Embryonic facial prominence (tissue), 1 donor: ENCODE data around the gene CIROP.

Experiments
- DNase-seq: peaks from one replicate; pipeline ENCODE4 v3.0.0-alpha.2; 2016; ENCODE audit errors: extremely low spot score

Gene CIROP

DNA sequence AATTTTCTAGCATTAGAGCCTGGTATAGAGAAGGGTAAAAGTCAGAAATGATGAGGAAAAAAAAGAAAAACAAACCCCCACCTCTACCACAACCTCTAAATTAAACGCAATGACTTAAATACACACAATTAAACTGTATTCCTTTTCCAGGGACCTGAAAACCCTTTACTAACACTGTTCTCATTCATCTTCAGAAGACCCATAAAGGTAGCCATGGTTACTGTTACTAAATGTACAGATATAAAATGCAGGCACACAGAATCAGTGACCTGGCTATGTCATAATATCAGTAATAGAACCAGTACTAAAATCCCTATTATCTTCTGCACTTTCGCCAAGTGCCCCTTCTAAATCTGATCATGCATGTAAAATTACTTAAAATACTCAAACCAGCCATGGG is 11.3 kb downstream of the CIROP start:
- DNase-seq, result no peak

DNA sequence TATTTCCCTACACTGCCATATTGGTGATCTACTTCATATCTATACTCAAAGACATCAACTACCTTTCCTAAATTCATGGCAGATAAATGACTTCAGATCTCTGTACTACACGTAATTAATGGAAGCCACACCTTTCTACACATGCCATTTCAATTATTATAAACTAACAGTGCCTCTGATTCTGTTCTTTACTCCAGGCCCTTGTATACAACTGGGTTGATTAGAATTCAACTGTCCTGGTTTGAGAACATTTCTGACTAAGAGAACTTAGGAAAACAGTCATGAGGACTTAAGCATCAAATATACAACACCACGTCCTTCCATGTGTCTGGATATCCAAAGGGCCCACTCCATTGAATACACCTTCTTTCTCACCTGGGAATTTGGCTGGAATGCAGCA is 11.7 kb downstream of the CIROP start:
- no peak for DNase-seq

DNA sequence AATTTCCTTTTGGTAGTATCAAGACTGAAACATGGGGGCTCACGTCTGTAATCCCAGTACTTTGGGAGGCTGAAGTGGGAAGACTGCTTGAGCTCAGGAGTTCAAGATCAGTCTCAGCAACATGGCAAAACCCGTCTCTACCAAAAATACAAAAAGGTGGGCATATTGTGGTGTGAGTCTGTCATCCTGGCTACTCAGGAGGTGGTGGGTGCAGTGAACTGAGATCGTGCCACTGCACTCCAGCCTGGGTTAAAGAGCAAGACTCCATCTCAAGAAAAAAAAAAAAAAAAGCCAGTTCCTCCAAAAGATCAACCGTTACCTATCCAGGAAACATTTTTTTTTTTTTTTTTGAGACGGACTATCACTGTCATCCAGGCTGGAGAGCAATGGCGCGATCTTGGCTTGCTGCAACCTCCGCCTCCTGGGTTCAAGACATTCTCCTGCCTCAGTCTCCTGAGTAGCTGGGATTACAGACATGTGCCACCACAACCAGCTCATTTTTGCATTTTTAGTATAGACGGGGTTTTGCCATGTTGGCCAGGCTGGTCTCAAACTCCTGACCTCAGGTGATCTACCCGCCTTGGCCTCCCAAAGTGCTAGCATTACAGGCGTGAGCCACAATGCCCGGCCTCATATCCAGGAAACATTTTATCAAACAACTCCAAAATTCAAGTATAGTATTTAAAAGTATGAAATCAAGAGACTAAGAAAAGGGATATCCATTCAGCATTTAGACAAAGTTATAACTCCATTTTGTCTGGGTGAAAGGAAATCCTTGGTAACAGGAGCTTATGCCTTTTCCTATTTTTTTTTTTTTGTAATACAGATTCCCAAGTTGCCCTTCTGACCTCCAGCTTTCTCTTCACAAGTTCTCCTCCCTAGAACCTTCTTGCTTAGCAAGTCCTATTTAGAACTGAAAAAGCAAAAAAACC is 13.2 kb downstream of the CIROP start:
- DNase-seq, result no peak

DNA sequence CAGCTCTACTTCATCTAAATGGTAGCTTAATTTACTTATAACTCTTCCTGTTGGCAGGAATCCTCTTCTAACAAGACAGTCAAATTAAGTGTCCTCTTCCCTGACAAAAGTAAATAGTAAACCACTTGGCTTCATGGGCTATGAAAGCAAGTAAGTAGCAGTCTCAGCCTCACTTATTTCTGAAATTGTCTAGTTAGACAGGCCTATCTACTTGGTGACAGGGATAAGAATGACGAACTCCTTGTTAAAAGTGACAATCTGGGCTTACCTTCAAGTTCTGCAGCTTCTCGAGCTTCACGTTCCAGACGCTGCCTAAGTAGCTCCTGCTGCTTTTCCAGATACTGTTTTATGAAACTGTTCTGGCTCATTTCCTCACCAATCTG is 14.5 kb downstream of the CIROP start:
- DNase-seq, result no peak

DNA sequence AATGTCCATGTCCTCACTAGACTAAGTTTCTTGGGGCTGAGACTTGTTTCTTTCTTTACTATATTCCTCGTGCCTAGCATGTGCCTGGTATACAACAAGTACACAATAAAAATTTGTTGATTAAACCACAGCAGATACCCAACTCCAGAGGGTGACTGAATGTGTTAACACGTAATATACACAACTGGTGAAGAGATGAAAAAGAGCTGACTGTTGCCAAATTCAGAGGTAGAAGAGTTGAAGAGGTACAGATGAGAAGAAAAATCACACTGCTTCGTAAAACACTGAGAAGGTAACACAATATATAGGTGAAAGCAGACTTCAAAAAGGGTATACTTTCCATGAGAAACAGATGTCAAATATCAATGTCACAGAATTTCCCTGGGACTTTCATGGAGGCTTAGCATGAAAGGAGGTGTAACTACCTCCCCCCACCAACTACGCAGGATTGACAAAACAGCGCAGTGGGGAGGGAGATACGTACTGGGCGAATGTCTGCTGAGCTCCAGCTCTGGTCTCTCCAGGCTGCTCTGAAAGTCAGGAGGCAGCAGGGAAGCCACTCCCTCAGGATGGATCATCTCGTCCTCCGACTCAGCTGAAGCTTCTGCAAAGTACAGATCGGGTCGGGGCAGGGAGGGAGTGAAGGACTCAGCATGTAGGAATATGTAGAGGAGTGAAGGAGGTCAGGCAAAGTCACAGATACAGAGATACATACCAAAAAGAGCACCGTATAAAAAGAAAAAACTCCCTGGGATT is 15.1 kb downstream of the CIROP start:
- no peak for DNase-seq

DNA sequence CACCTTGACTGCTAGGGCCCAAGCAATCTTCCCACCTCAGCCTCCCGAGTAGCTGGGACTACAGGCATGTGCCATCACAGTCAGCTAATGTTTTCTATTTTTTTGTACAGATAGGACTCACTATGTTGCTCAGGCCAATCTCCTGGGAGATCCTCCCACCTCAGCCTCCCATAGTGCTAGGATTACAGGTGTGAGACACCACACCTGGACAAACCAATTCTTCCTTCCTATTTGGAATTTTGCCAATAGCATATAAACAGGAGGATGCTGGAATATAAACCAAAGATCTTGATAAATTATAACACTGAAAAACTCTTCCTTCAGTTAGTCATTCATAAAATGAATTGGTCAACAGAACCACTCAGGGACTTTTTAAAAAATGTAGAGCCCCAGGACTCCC is 18.2 kb downstream of the CIROP start:
- no peak for DNase-seq

DNA sequence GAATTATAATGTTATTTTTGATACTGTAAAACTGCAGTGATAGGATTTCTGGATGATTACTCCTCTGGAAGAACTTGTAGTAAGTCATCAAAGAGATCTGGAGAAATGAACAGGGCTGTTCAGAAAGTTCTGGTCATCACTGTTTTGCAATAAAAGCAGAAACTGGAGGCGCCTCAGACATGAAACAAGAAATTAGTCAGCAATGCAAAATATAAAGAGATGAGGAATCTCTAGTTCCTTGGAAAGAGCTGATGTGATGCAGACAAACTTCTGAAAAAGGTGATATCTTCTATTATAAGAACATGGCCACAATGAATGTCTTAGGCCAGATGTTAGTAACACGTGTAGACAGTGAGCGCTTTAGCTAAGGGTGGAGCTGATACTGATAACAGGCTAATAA is 19.3 kb downstream of the CIROP start:
- DNase-seq, result no peak

DNA sequence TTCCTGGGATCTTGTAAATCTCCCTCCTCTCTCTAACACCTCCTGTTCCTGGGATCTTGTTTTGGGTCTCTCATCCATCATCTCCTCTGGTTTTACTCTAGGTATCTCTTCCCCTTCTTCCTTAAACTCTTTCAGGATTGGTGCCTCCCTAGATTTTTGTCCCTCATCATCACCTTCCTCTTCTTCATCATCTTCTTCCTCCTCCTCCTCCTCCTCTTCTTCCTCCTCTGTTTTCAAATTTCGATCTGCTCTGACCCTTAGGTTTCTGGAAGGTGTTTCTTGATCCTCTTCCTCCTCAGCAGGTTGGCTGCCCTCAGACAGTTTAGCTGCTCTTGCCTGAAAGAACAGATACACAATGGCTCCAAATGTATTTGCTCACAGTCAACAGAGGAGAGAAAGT is 24.3 kb downstream of the CIROP start:
- DNase-seq, result no peak

DNA sequence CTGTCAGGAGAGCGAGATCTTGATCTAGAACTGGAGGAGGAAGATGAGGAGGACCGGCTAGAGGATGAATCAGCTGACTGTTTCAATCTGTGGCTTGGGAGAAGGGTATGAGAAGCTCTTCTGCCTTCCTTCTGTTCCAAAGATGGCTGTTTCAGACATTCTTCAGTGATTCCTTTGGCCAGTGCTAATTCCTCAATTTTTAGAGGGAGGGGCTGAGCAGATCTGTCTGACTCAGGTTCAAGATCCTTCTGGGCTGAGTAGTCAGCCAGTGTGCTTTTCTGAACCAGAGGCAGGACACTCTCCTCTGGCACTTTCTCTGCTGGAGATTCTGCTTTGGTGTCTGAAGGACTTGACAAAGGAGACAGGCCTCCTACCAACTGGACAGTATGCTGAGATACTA is 25.1 kb downstream of the CIROP start:
- DNase-seq, result no peak

DNA sequence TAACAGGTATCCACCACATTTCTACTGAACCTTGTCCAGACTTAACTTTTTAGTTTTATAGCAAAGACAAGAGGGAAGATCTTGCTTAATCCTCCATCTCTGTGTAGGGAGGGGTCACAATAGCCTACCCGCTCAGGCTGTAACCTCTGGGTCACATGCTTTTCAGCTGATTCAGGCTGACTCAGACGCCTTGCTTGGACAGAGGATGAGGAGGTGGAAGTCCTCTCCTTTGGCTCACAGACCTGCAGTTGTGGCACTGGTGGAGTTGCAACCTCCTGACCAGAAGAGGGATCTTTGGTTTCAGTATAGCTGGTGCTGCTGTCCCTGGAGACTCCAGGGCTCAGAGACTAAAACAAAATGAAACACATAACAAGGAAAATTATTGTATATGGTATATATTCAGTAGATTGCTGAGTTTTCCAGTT is 26.1 kb downstream of the CIROP start:
- no peak for DNase-seq

DNA sequence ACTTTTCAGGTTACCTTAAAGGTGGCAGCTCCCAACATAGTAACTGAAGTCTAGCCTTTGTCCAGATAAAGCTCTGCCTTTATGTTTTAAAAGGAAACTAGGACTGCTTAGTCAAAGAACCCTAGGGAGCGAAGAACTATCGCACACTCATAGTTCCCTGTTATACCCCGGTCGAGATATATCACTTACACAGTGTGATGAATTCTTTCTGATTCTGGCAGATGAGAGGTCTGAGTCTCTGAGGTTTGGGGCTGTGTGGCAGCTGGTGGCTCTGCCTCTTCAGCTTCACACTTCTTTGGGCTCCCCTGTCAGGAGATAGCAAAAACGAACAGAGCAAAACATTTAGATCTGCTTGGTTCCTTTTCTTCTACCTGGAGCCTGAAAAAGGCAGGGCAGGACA is 26.8 kb downstream of the CIROP start:
- no peak for DNase-seq

DNA sequence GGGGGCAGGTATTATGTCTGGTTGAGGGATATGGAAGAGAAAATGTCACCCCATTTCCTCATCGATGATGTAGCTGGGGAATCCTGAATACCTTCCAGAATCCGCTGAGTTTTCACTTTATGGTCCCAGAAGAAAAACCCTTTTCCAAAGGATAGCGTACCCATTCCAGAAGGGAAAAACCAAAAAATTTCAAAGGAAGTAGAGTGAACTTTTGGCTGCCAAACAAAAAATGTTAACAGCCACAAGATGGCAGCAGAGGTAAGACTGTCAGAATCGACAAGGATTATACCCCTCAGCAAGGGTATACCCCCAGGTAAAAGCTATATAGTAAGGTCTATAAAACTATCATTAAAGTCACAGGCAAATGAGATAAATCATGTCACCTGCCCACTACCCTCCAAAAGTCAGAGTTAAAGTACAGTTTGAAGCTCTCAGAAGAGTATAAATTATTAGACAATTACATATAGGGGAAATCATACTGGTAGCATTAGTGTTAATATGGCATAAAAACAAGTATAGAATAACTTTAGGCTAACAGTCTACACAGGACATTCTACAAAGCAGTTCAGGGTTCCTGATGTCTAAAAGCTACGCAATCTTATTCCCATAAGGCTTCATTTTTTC is 27.9 kb downstream of the CIROP start:
- DNase-seq, result no peak

DNA sequence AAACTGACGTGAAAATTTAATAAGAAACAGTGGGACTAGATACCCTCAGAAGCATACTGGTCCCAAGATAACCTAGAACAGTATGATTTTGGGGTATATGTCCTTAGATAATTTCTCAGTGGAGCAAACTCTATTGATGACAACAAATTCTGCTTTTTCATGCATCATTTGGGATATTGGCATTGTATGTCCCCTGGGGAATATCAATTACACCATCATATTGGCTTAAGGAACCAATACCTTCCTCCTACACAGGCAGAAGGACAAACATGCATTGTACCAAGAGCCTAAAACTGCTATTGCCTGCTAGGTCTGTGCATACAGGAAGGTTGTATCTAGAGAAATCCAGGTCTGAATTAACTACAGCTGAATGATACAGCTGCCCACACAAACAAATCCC is 29.9 kb downstream of the CIROP start:
- no peak for DNase-seq

DNA sequence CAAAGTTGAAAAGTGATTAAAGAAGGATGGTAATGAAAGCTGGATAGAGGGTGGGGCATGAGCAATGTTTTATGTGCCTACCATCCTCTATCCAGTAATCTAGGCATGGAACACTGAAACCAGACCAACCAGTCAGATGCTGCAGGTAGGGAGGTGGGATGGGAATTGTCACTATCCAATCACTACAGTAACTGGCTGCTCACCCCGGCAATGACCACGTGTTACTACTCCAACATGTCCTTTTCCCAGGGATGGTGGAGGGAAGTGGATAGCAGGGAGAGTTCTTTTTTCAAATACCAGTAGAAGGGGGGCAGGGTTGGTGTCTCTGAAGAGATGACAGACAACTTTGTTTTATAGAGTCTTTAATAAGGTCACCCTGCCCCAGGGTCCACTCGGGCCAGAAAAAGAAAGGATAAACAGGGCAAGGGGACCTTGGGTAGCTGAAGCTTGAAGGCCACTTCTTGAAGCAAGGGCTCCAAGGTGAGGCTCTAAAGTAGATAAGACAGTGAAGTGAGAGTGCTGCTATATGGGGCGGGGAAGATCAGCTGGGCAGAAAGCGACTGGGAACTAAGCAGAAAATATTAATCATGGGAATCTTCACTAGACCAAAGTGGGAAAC is 32.8 kb downstream of the CIROP start:
- DNase-seq, result no peak

DNA sequence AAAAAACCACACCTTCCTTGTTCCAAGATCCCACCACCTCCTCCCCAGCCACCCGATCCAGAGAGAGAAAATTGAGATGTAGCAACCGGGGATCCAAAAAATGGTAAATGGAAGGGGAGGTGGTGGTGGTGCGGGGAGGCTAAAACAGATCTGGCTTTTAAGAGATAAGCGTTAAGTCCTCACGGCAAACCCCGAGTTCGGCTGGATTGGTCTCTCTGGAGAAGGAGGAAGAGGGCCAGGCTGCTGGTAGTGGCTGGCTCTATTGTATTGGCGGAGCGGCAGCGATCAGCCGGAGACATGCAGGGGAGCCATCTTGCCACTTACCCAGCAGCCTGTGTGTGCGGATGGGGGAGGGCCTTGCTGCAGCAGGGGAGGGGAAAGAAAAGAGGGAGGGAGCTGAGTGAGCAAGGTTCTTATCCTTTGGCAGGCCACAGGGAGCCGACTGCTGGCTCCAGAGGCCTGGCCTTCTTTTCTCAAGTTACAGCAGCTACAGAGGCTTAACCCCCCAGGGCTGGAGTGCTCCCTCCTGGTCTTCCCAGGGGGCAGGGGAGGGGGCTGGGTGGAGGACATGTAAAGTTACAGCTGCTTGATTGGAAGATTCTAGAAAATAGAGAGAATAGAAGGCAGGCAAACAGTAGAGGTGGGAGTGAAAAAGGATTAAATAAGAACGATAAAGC is 33.4 kb downstream of the CIROP start:
- DNase-seq, result peak; percentile 75

DNA sequence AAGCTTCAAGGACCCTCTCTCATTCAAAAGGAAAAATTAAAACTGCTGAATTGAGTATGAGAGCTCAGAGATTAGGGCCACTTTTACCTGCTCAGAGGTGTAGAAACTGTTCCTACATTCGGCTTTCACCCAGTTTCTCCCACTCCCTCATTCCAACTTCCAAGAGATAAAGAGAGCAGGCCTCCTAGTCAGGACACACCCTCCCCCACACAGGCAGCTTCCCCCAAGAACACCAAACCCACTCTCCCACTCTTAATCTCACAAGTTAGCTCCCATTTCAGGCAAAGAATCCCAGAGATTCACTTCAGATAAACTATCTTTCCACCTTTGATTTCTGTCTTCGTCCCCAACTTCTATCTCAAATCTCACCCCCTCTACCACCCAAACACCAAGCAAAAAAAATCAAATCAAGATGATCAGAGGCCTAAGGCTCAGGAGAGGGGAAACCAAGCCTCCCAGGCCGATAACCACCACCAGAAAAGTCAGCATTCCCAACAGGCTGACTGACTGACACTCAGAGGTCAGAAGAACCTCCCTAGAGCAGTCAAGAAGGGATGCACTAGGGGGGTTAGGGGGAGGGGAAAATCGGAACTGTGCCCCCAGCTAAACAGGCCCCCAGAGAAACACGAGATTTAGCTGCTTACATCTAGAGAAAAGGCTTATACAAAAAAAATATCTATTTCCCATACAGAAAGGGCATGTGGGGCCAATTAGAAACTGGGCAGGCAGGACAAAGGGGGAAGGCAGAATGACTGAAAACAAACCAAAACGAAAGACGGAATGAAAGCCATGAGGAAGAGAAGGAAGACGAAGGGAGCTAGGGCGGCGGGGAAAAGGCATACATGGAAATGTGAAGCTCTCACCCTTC is 34.3 kb downstream of the CIROP start:
- no peak for DNase-seq

DNA sequence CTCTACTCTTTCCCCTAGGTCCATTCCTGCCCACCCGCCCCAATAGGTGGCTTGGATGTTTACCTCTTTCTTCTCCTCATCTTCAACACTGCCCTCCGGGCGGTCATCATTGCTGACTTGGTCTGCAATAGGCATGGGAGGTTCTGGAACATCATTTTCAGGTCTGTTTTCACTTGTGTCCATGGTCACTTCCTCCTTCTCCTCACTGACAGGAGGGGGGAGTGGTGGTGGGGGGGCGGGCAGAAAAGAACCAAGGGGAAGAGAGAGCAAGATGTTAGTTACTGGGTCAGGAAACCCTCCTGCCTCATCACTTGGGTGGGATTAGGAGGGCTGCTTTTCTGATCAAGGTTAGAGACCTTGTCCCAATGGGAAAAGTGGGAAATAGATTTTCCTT is 35.4 kb downstream of the CIROP start:
- DNase-seq, result no peak

DNA sequence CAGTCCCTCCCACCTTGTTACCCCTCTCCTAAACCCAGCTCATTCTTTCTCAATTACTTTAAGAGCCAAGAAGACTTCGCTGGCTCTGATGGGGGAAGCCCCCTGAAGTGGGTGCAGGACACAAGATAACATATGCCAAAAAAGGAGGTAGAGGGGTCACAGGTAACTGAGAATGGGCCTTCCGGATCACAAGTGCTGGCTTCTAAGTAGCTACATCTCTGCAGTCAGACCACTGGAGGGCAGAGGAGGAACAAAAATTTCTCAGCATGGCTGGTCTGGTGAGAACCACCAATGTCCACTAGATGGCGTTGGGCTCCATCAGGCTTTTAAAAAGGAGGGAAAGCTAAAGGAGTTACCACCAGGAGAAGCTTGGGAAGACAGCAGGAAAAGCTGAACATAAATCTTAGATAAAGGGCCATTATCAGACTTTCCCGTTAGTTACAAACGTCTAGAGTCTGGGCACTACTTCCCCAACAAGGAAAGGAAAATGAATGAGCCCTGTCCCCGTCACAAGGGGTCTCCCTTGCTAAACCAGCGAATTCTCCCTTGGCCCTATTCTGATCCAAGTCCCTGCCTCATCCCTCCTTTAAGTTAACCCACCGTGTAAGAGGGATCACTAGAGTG is 35.9 kb downstream of the CIROP start:
- peak; percentile 75 for DNase-seq

DNA sequence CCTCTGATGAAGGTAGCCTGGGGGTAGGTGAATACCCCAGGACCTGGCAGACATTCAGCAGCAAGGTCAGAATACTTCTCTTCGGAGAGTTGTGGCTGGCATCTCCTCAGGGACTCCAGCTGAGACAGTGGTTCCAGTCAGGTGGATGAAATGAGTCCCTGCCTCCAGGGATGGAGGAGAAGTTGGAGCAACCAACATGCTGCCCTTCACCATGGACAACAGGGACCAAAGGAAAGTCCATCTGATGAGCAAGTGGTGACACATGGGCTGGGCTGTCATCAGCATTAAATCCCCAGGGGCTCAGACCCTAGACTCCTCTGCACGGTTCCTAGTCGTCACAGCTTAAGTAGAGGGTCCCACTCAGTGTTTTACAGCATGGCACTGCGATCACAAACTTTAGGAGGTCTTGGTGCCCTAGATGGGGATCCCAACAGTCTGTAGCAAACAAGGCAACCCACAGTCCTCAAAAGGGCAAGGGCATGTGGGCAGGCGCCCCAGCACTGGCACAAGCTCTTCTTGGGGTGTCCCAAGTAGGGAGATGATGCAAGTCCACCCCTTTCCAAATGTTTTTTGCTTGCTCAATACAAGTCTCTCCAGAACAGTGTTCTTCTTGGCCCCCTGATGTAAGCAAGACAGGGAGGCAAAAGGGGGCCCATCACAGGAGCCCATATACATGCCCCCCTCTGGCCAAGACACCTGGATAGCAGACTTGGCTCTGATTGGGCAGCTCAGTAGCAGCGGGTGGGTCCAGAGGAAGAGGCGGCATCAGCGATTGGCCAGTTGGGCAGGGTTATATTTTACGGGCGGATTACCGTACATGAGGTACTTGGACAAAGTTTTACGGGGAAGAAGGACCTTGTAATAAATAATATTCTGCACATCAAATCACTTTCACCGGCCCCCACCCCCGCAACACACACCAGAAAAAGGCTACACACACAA is 36.7 kb downstream of the CIROP start:
- DNase-seq, result no peak
